SK-N-SH treated with all-trans-retinoic acid at 6 μM for 48 hours (cell line): ENCODE measurements around the gene GNGT2.

Experiments
- ATAC-seq: fragments of 200-7000 bp; cut with Tn5 transposase; 3 replicates; pipeline ENCODE4 v1.9.1; 2020; ENCODE audit warnings: mild to moderate bottlenecking, moderate library complexity
- ARNTL ChIP-seq: fragments of 450-650 bp; formaldehyde crosslinking; IDR thresholded peaks from 2 replicates; pipeline ENCODE4 v1.5.0; 2020; ENCODE audit warnings: low read depth, mild to moderate bottlenecking, moderate library complexity, borderline replicate concordance
- BACH2 ChIP-seq: fragments of 250-450 bp; sonication (Bioruptor Pico); IDR thresholded peaks from 2 replicates; pipeline ENCODE4 v1.9.0; 2021; ENCODE audit warnings: mild to moderate bottlenecking, borderline replicate concordance
- CREB5 ChIP-seq: fragments of 250-450 bp; sonication (Bioruptor Pico); IDR thresholded peaks from 2 replicates; pipeline ENCODE4 v1.5.1; 2020; ENCODE audit warnings: low read depth, mild to moderate bottlenecking, moderate library complexity
- CSDC2 ChIP-seq: fragments of 250-450 bp; sonication (Bioruptor Pico); IDR thresholded peaks from 2 replicates; pipeline ENCODE4 v1.5.0; 2020; ENCODE audit warnings: mild to moderate bottlenecking, moderate library complexity
- CSRNP3 ChIP-seq: fragments of 250-450 bp; sonication (Bioruptor Pico); IDR thresholded peaks from 2 replicates; pipeline ENCODE4 v1.5.1; 2021; ENCODE audit warnings: mild to moderate bottlenecking, moderate library complexity
- ESRRG ChIP-seq: fragments of 250-450 bp; sonication (Bioruptor Pico); IDR thresholded peaks from 2 replicates; pipeline ENCODE4 v1.6.1; 2021; ENCODE audit warnings: mild to moderate bottlenecking
- GLIS3 ChIP-seq: fragments of 250-450 bp; sonication (Bioruptor Pico); IDR thresholded peaks from 2 replicates; pipeline ENCODE4 v1.5.0; 2020; ENCODE audit warnings: mild to moderate bottlenecking, moderate library complexity
- ISL1 ChIP-seq: fragments of 250-450 bp; sonication (Bioruptor Pico); IDR thresholded peaks from 2 replicates; pipeline ENCODE4 v2.1.2; 2022; ENCODE audit warnings: mild to moderate bottlenecking, moderate library complexity
- OSR1 ChIP-seq: fragments of 250-450 bp; sonication (Bioruptor Pico); IDR thresholded peaks from 2 replicates; pipeline ENCODE4 v1.8.0; 2022; ENCODE audit warnings: moderate library complexity, mild to moderate bottlenecking, inconsistent platforms
- PATZ1 ChIP-seq: fragments of 250-450 bp; sonication (Bioruptor Pico); IDR thresholded peaks from 2 replicates; pipeline ENCODE4 v1.8.0; 2020; ENCODE audit warnings: mild to moderate bottlenecking, moderate library complexity, borderline replicate concordance
- PPARA ChIP-seq: fragments of 250-450 bp; sonication (Bioruptor Pico); IDR thresholded peaks from 2 replicates; pipeline ENCODE4 v1.5.0; 2020; ENCODE audit warnings: mild to moderate bottlenecking, borderline replicate concordance
- RARB ChIP-seq: fragments of 250-450 bp; sonication (Bioruptor Pico); IDR thresholded peaks from 2 replicates; pipeline ENCODE4 v1.8.0; 2021; ENCODE audit warnings: mild to moderate bottlenecking, moderate library complexity
- SNAI2 ChIP-seq: fragments of 250-450 bp; sonication (Bioruptor Pico); IDR thresholded peaks from 2 replicates; pipeline ENCODE4 v1.5.0; 2020; ENCODE audit warnings: mild to moderate bottlenecking, moderate library complexity
- TCF4 ChIP-seq: fragments of 250-450 bp; sonication (Bioruptor Pico); IDR thresholded peaks from 2 replicates; pipeline ENCODE4 v1.8.0; 2021; ENCODE audit warnings: mild to moderate bottlenecking, moderate library complexity, borderline replicate concordance
- TSHZ2 ChIP-seq: fragments of 250-450 bp; sonication (Bioruptor Pico); IDR thresholded peaks from 2 replicates; pipeline ENCODE4 v1.5.0; 2020; ENCODE audit warnings: mild to moderate bottlenecking, moderate library complexity
- ZFP3 ChIP-seq: fragments of 250-450 bp; sonication (Bioruptor Pico); IDR thresholded peaks from 2 replicates; pipeline ENCODE4 v1.5.0; 2020; ENCODE audit warnings: mild to moderate bottlenecking, moderate library complexity
- ZFP30 ChIP-seq: fragments of 450-650 bp; formaldehyde crosslinking; IDR thresholded peaks from 2 replicates; pipeline ENCODE4 v1.5.0; 2022; ENCODE audit warnings: mild to moderate bottlenecking, moderate library complexity
- ZNF565 ChIP-seq: fragments of 450-650 bp; formaldehyde crosslinking; conservative IDR thresholded peaks from 2 replicates; pipeline ENCODE4 v1.5.0; 2020; ENCODE audit warnings: low read depth, mild to moderate bottlenecking, moderate library complexity
- ZNF70 ChIP-seq: fragments of 450-650 bp; formaldehyde crosslinking; IDR thresholded peaks from 2 replicates; pipeline ENCODE4 v1.5.0; 2020; ENCODE audit warnings: mild to moderate bottlenecking, moderate library complexity
- ZNF8 ChIP-seq: fragments of 450-650 bp; formaldehyde crosslinking; IDR thresholded peaks from 2 replicates; pipeline ENCODE4 v1.5.0; 2020; ENCODE audit warnings: mild to moderate bottlenecking, moderate library complexity

The GNGT2 gene

GRCh38 chr17:49216482-49216881 lies 6.1 kb upstream of the GNGT2 start (continued):
- TF ChIP-seq RARB (no peak), SNAI2 (CRISPR knock-in tag) (no peak), ESRRG (CRISPR knock-in tag) (no peak), CSRNP3 (CRISPR knock-in tag) (no peak), ISL1 (CRISPR knock-in tag) (no peak), BACH2 (no peak), ZNF70 (CRISPR knock-in tag) (no peak), CSDC2 (CRISPR knock-in tag) (no peak), OSR1 (CRISPR knock-in tag) (no peak), ZNF565 (no peak)

- no peak for ATAC-seq
- TF ChIP-seq CSDC2 (CRISPR knock-in tag) (no peak), PPARA (CRISPR knock-in tag) (no peak), TSHZ2 (CRISPR knock-in tag) (no peak), ISL1 (CRISPR knock-in tag) (no peak), SNAI2 (CRISPR knock-in tag) (no peak), ZNF70 (CRISPR knock-in tag) (no peak), RARB (no peak), ZNF565 (no peak), GLIS3 (CRISPR knock-in tag) (no peak), ZNF8 (CRISPR knock-in tag) (no peak), OSR1 (CRISPR knock-in tag) (no peak), PATZ1 (CRISPR knock-in tag) (no peak), CREB5 (CRISPR knock-in tag) (no peak), BACH2 (no peak), ZFP3 (CRISPR knock-in tag) (no peak), CSRNP3 (CRISPR knock-in tag) (no peak), TCF4 (CRISPR knock-in tag) (no peak), ARNTL (CRISPR knock-in tag) (no peak)
Observed at GRCh38 chr17:49214676-49215360, 4.4 kb upstream of the GNGT2 start.

- TF ChIP-seq ZNF8 (CRISPR knock-in tag) (no peak), ZFP30 (CRISPR knock-in tag) (no peak), OSR1 (CRISPR knock-in tag) (no peak), TSHZ2 (CRISPR knock-in tag) (no peak), SNAI2 (CRISPR knock-in tag) (no peak)
- ATAC-seq, result no peak
Observed at GRCh38 chr17:49213847-49214246, 3.5 kb upstream of the GNGT2 start.
